Umbilical cord (tissue), 2 donors: Measurements from ENCODE around the gene SPHK1. TPM values are rescaled to one million over a fixed set of nuclear protein-coding genes. Genes with fewer than 3 reads are reported as not detected.

Experiments used
- DNase-seq: peaks from one replicate; pipeline ENCODE4 v3.0.0-alpha.2; 2015; ENCODE audit warnings: low spot score
- total RNA-seq: library from RNA; depleted of rRNA; stranded (reverse); fragments of >200 nt; gene quantifications from one replicate; pipeline ENCODE4 v1.2.3, GENCODE V29; 2014; ENCODE audit warnings: low replicate concordance; ENCODE audit not compliant: insufficient read depth

Gene SPHK1
- total RNA-seq, 1 donor from 2014 or later, result 2.9 TPM

GRCh38 chr17:76432712-76433336, 48.4 kb downstream of the SPHK1 start:
- no peak for DNase-seq

GRCh38 chr17:76433693-76434092, 49.3 kb downstream of the SPHK1 start:
- DNase-seq, result no peak

- no peak for DNase-seq
Observed at GRCh38 chr17:76434870-76435269, 50.5 kb downstream of the SPHK1 start.

GRCh38 chr17:76435751-76436150, 51.3 kb downstream of the SPHK1 start:
- DNase-seq, result no peak

Other genes with a start within 250 kb of the SPHK1 start
- 0.48 TPM for gene FOXJ1, start 243.4 kb upstream of the SPHK1 start, total RNA-seq
- gene RNF157, start 144.1 kb upstream of the SPHK1 start, total RNA-seq, result 0.96 TPM
- gene UBALD2, start 119.3 kb upstream of the SPHK1 start, total RNA-seq, result 8.2 TPM
- 0.48 TPM for gene QRICH2, start 76.3 kb upstream of the SPHK1 start, total RNA-seq
- 30.8 TPM for gene PRPSAP1, start 30.7 kb upstream of the SPHK1 start, total RNA-seq
- 13.5 TPM for gene UBE2O, start 68.5 kb downstream of the SPHK1 start, total RNA-seq
- gene AANAT, start 83.0 kb downstream of the SPHK1 start, total RNA-seq, result not detected
- 21.4 TPM for gene RHBDF2, start 116.8 kb downstream of the SPHK1 start, total RNA-seq
- gene CYGB, start 153.1 kb downstream of the SPHK1 start, total RNA-seq, result 0.24 TPM
- gene PRCD, start 155.4 kb downstream of the SPHK1 start, total RNA-seq, result 1.9 TPM
- gene ST6GALNAC2, start 201.3 kb downstream of the SPHK1 start, total RNA-seq, result not detected